Right lobe of liver (tissue), 6 donors: ENCODE measurements around the gene TANGO2. TPM values are rescaled to one million over a fixed set of nuclear protein-coding genes. Genes with fewer than 3 reads are reported as not detected.

Source experiments
- ATAC-seq, 4 donors: fragments of 200-7000 bp; cut with Tn5 transposase; one replicate each; pipeline ENCODE4 v1.9.1; 2020; ENCODE audit warnings: mild to moderate bottlenecking in 4 of 4, moderate library complexity in 4 of 4
- DNase-seq, 3 donors: peaks; one replicate each; pipeline ENCODE4 v3.0.0-alpha.2; 2020
- H3K27ac ChIP-seq, 3 donors: fragments of 200-600 bp; one replicate each; pipeline ENCODE4 v1.8.0; 2022
- H3K27me3 ChIP-seq, 2 donors: fragments of 200-600 bp; one replicate each; pipeline ENCODE4 v1.8.0; 2022
- H3K36me3 ChIP-seq, 4 donors: fragments of 200-600 bp; sonication (generic) in 1 of 4; one replicate each; pipeline versions ENCODE4 v1.5.1 to v1.8.0; 2017 to 2022; ENCODE audit warnings: control low read depth in 1 of 4
- H3K4me1 ChIP-seq, 4 donors: fragments of 200-600 bp; sonication (generic) in 1 of 4; one replicate each; pipeline versions ENCODE4 v1.5.1 to v1.8.0; 2017 to 2022; ENCODE audit warnings: control low read depth in 1 of 4
- H3K4me3 ChIP-seq, 3 donors: fragments of 200-600 bp; one replicate each; pipeline ENCODE4 v1.8.0; 2022
- H3K9me3 ChIP-seq, 4 donors: fragments of 200-600 bp; sonication (generic) in 1 of 4; one replicate each; pipeline versions ENCODE4 v1.5.1 to v1.8.0; 2017 to 2022; ENCODE audit warnings: control low read depth in 1 of 4
- POLR2A ChIP-seq: fragments of 450-650 bp; IDR thresholded peaks from one replicate; pipeline ENCODE4 v1.6.1; 2017; ENCODE audit warnings: antibody characterized with exemption, mild to moderate bottlenecking
- WGBS: methylation state at CpG from one replicate; pipeline ENCODE4 v1.1.6; 2018; ENCODE audit warnings: low coverage, low lambda C conversion rate; ENCODE audit not compliant: insufficient coverage; ENCODE audit errors: missing lambda C conversion rate; 5-methylcytosine and 5-hydroxymethylcytosine counted together
- intact Hi-C, 2 donors: fragments of 100-400 bp; cut with DNase I; formaldehyde crosslinking; loops; one replicate each; pipeline versions ENCODE4 v1.11.2 to v1.14.1; 2022
- total RNA-seq, 6 experiments: library from RNA; depleted of rRNA in 2 of 6; stranded (reverse); fragments of >200 nt in 2 of 6; fragmentation: NEBNext Ultra II Directional in 3 of 6; extraction: Animal tissue kit (Norgen Biotek cat#: 25700) in 3 of 6; gene quantifications; one replicate each; pipeline versions ENCODE4 v1.1.0 to v1.2.4, GENCODE V29; 2016 to 2023
- TF ChIP-seq, protein P1 (sequence below), 4 donors: fragments of 200-600 bp in 3 of 4; fragments of 450-650 bp in 1 of 4; IDR thresholded peaks; one replicate each; pipeline versions ENCODE4 v1.5.1 to v1.8.0; 2016 to 2022; ENCODE audit warnings: antibody characterized with exemption in 4 of 4, mild to moderate bottlenecking in 2 of 4
- donor health status: DM: no; HTN: yes; CAD: no.
- donor health status: DM: no; HTN: no; CAD: no.
- donor health status: DM: no; HTN: no; CAD: no.
- donor health status: DM: no; HTN: yes; CAD: no.
- donor health status: DM: no; HTN: yes; CAD: no.

Gene TANGO2
- total RNA-seq, 6 experiments from 2014 or later, result 11.0 to 27.0 (median 15.5) TPM

DNA sequence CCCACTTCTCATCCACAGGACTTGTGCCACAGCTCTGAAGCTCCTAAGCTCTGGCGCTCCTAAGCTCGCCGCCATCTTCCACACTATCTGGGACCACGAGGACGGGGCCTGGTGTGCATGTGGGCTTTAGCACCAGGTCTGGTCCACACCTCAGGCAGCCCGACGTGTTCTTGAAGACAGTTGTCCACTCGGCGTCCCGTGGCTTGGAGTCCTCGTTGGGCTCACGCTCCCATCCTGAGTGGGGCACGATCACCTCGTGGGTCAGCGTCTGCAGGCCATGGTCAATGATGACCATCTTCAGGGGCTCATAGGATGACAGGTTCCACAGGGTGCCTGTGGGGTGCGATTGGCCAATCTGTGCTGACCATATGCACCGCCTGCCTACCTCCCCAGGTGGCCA lies 42.2 kb upstream of the TANGO2 start:
- intact Hi-C loops, result loop anchor here (5.0 to 10.0 kb wide), 3 partner anchors 39 to 136 kb away; partner anchors contain the start of genes RANBP1 (in 2 of the 2), TRMT2A (in 2 of the 2), ARVCF (in 1 of the 2) and TANGO2 (in 1 of the 2)
- no peak overlapping the region for H3K27ac ChIP-seq
- TF ChIP-seq, protein P1, sequence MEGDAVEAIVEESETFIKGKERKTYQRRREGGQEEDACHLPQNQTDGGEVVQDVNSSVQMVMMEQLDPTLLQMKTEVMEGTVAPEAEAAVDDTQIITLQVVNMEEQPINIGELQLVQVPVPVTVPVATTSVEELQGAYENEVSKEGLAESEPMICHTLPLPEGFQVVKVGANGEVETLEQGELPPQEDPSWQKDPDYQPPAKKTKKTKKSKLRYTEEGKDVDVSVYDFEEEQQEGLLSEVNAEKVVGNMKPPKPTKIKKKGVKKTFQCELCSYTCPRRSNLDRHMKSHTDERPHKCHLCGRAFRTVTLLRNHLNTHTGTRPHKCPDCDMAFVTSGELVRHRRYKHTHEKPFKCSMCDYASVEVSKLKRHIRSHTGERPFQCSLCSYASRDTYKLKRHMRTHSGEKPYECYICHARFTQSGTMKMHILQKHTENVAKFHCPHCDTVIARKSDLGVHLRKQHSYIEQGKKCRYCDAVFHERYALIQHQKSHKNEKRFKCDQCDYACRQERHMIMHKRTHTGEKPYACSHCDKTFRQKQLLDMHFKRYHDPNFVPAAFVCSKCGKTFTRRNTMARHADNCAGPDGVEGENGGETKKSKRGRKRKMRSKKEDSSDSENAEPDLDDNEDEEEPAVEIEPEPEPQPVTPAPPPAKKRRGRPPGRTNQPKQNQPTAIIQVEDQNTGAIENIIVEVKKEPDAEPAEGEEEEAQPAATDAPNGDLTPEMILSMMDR (IDR thresholded peaks at IDR 0.05), result no peak
- ATAC-seq (no peak), DNase-seq (no peak)
- no peaks in the 10 kb centered on the region for H3K9me3 ChIP-seq
- no peak overlapping the region for H3K4me3 ChIP-seq
- H3K27me3 ChIP-seq, result no peaks in the 10 kb centered on the region
- no peaks in the 10 kb centered on the region for H3K4me1 ChIP-seq
- WGBS, result 100% methylated on average over 2 of the region's 17 CpGs
- no peaks in the 10 kb centered on the region for H3K36me3 ChIP-seq

DNA sequence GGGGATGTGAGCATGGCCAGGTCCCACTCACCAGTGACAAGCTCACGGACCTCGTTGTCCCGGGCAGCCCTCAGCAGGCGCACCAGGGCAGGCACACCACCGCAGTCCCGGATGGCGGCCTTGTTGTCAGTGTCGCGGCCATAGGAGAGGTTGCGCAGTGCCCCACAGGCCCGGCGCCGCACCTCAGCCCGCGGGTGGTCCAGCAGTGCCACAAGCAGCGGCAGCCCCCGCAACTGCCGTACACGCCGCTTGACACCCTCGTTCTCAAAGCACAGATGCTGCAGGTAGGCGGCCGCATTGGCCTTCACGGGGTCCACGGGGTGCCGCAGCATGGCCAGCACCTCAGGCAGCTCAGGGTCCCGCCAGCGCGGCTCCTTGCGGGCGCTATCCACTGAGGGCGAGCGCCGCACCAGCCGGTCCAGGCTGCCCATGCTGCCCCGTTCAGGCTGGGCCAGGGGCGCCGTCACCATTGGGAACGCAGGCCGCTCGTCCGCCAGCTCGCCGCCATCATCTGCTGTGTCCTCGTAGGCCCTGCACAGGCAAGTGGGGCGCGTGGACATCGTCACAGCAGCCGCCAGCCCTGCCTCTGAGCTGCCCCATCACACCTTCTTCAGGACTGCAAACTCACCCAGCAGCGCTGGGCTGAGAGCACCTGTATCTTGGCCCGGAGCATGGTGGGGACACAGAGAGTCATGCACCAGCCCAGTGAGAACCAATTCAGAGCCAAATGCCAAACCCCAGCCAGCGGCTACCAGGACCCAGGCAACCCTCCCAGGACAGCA lies 41.0 kb upstream of the TANGO2 start:
- Histone ChIP-seq H3K27ac (no peak overlapping the region), H3K27me3 (no peaks in the 10 kb centered on the region), H3K9me3 (no peaks in the 10 kb centered on the region), H3K36me3 (no peaks in the 10 kb centered on the region), H3K4me3 (no peak overlapping the region), H3K4me1 (no peaks in the 10 kb centered on the region)
- TF ChIP-seq, protein P1 (IDR thresholded peaks at IDR 0.05), result no peak
- no peak for TF ChIP-seq POLR2A
- DNase-seq (peak in 1 of 3 donors; percentile 49), ATAC-seq (no peak)
- intact Hi-C loops, result loop anchor here (5.0 to 10.0 kb wide), 3 partner anchors 37 to 135 kb away; partner anchors contain the start of genes RANBP1 (in 2 of the 2), TRMT2A (in 2 of the 2), ARVCF (in 1 of the 2) and TANGO2 (in 1 of the 2)
- WGBS, result 58% methylated on average over 2 of the region's 52 CpGs

GRCh38 chr22:19980766-19981165 lies 40.1 kb upstream of the TANGO2 start:
- DNase-seq (peak in 1 of 3 donors; percentile 43), ATAC-seq (no peak)
- peaks cover 0 to under 1% (median 0%) of the 10 kb centered on the region in 4 donors for H3K4me1 ChIP-seq
- H3K36me3 ChIP-seq, result no peaks in the 10 kb centered on the region
- 81% methylated on average over 3 of the region's 7 CpGs for WGBS
- no peaks in the 10 kb centered on the region for H3K27me3 ChIP-seq
- no peak overlapping the region for H3K4me3 ChIP-seq
- intact Hi-C loops, result no loop called here
- TF ChIP-seq POLR2A, result no peak
- TF ChIP-seq, protein P1 (IDR thresholded peaks at IDR 0.05), result no peak
- H3K27ac ChIP-seq, result no peak overlapping the region
- H3K9me3 ChIP-seq, result no peaks in the 10 kb centered on the region

GRCh38 chr22:19981171-19981960 lies 39.5 kb upstream of the TANGO2 start:
- intact Hi-C loops, result no loop called here
- WGBS, result no CpG with 5 or more reads among the region's 33 CpGs

More at GRCh38 chr22:19981171-19981960, 39.5 kb upstream of the TANGO2 start:
- H3K4me3 ChIP-seq, result no peak overlapping the region
- no peaks in the 10 kb centered on the region for H3K36me3 ChIP-seq
- no peak for TF ChIP-seq POLR2A
- TF ChIP-seq, protein P1 (IDR thresholded peaks at IDR 0.05), result no peak
- H3K27ac ChIP-seq, result no peak overlapping the region
- ATAC-seq, result no peak
- no peaks in the 10 kb centered on the region for H3K9me3 ChIP-seq
- H3K27me3 ChIP-seq, result no peaks in the 10 kb centered on the region
- peak in 2 of 3 donors; percentile 19 to 51 for DNase-seq
- peaks cover 0 to 6% (median 2%) of the 10 kb centered on the region in 4 donors for H3K4me1 ChIP-seq
